Esophagus squamous epithelium (tissue), 4 donors: Measurements from ENCODE around the gene SPON2.

Experiments
- POLR2A ChIP-seq, 4 donors: fragments of 450-650 bp; IDR thresholded peaks; one replicate each; pipeline ENCODE4 v1.6.1; 2017; ENCODE audit warnings: antibody characterized with exemption in 4 of 4, mild to moderate bottlenecking in 4 of 4, moderate library complexity in 3 of 4
- TF ChIP-seq, protein P1 (sequence below), 6 experiments: fragments of 450-650 bp in 4 of 6; fragments of 200-600 bp in 2 of 6; sonication (generic) in 2 of 6; IDR thresholded peaks; one replicate each; pipeline ENCODE4 v1.5.1; 2016 to 2019; ENCODE audit warnings: antibody characterized with exemption in 6 of 6, mild to moderate bottlenecking in 4 of 6, moderate library complexity in 4 of 6

DNA sequence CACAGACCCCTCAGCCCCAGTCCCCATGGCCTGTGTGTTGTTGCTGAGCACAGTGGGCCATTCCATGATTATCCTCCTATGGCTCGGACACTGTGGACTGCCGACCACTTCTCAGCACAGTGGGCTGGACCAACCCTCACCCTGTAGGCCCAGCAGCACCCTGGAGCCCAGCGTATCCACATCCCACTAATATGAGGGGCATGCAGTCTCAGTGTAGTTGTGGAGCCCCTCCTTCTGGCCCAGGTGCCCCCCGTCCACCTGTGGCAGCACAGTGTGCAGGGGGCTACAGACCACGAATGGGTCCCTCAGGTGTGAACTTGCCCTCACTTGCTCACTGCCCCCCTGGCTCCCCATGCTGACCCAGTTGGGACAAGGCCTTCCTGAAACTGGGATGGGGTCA, 7.9 kb downstream of the SPON2 start:
- TF ChIP-seq, protein P1, sequence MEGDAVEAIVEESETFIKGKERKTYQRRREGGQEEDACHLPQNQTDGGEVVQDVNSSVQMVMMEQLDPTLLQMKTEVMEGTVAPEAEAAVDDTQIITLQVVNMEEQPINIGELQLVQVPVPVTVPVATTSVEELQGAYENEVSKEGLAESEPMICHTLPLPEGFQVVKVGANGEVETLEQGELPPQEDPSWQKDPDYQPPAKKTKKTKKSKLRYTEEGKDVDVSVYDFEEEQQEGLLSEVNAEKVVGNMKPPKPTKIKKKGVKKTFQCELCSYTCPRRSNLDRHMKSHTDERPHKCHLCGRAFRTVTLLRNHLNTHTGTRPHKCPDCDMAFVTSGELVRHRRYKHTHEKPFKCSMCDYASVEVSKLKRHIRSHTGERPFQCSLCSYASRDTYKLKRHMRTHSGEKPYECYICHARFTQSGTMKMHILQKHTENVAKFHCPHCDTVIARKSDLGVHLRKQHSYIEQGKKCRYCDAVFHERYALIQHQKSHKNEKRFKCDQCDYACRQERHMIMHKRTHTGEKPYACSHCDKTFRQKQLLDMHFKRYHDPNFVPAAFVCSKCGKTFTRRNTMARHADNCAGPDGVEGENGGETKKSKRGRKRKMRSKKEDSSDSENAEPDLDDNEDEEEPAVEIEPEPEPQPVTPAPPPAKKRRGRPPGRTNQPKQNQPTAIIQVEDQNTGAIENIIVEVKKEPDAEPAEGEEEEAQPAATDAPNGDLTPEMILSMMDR (IDR thresholded peaks at IDR 0.05): no peak
- TF ChIP-seq POLR2A (IDR thresholded peaks at IDR 0.05): no peak
